Ishikawa (cell line): ENCODE results near the gene SGCD.

ENCODE experiments used
- CEBPB ChIP-seq: IDR thresholded peaks from 2 replicates; pipeline ENCODE4 v1.6.1; 2012
- CREB1 ChIP-seq: IDR thresholded peaks from 2 replicates; pipeline ENCODE4 v1.6.1; 2012; ENCODE audit warnings: low read depth
- EGR1 ChIP-seq: IDR thresholded peaks from 2 replicates; pipeline ENCODE4 v1.6.1; 2012
- EP300 ChIP-seq: IDR thresholded peaks from 2 replicates; pipeline ENCODE4 v1.6.1; 2012; ENCODE audit warnings: borderline replicate concordance
- FOXM1 ChIP-seq: IDR thresholded peaks from 2 replicates; pipeline ENCODE4 v1.6.1; 2012; ENCODE audit warnings: low read depth, borderline replicate concordance
- MAX ChIP-seq: IDR thresholded peaks from 2 replicates; pipeline ENCODE4 v1.6.1; 2012
- NFIC ChIP-seq: IDR thresholded peaks from 2 replicates; pipeline ENCODE4 v1.6.1; 2012
- RAD21 ChIP-seq: IDR thresholded peaks from 2 replicates; pipeline ENCODE4 v1.6.1; 2012; ENCODE audit warnings: low read depth
- REST ChIP-seq: IDR thresholded peaks from 2 replicates; pipeline ENCODE4 v1.6.1; 2012; ENCODE audit warnings: low read depth, mild to moderate bottlenecking
- TAF1 ChIP-seq: IDR thresholded peaks from 2 replicates; pipeline ENCODE4 v1.6.1; 2012; ENCODE audit warnings: low read depth, mild to moderate bottlenecking
- TCF12 ChIP-seq: IDR thresholded peaks from 2 replicates; pipeline ENCODE4 v1.6.1; 2012; ENCODE audit warnings: low read depth
- TEAD4 ChIP-seq: IDR thresholded peaks from 2 replicates; pipeline ENCODE4 v1.6.1; 2012
- USF1 ChIP-seq: IDR thresholded peaks from 2 replicates; pipeline ENCODE4 v1.6.1; 2012
- YY1 ChIP-seq: IDR thresholded peaks from 2 replicates; pipeline ENCODE4 v1.6.1; 2012; ENCODE audit warnings: low read depth
- ZBTB7A ChIP-seq: IDR thresholded peaks from 2 replicates; pipeline ENCODE4 v1.6.1; 2012; ENCODE audit warnings: low read depth

The SGCD gene

GRCh38 chr5:156387391-156387790 lies 60.4 kb downstream of the SGCD start:
- TF ChIP-seq TCF12 (no peak), TAF1 (no peak), CEBPB (no peak), EP300 (no peak), CREB1 (no peak), USF1 (no peak), MAX (no peak), YY1 (no peak), TEAD4 (no peak), ZBTB7A (no peak), FOXM1 (no peak), RAD21 (no peak), NFIC (no peak), EGR1 (no peak), REST (no peak)

- no peak for TF ChIP-seq CREB1
- no peak for TF ChIP-seq REST
- TF ChIP-seq TCF12, result no peak
- no peak for TF ChIP-seq TEAD4
- no peak for TF ChIP-seq USF1
- TF ChIP-seq FOXM1, result no peak
- TF ChIP-seq EP300, result no peak
- no peak for TF ChIP-seq EGR1
- no peak for TF ChIP-seq CEBPB
- TF ChIP-seq ZBTB7A, result no peak
- no peak for TF ChIP-seq NFIC
- TF ChIP-seq TAF1, result no peak
- TF ChIP-seq RAD21, result no peak
- no peak for TF ChIP-seq MAX
- TF ChIP-seq YY1, result no peak
These were observed 61.3 kb downstream of the SGCD start for GRCh38 chr5:156388233-156388632.

GRCh38 chr5:156391139-156391538 lies 64.2 kb downstream of the SGCD start:
- TF ChIP-seq FOXM1 (no peak), YY1 (no peak), EGR1 (no peak), MAX (no peak)

- TF ChIP-seq EP300, result no peak
- no peak for TF ChIP-seq TAF1
- no peak for TF ChIP-seq RAD21
- TF ChIP-seq TCF12, result no peak
These were observed 67.0 kb downstream of the SGCD start for GRCh38 chr5:156393980-156394379.

GRCh38 chr5:156394642-156395305 lies 67.8 kb downstream of the SGCD start:
- TF ChIP-seq CREB1, result no peak
- TF ChIP-seq TCF12, result no peak
- TF ChIP-seq EP300, result no peak
- no peak for TF ChIP-seq ZBTB7A
- TF ChIP-seq FOXM1, result no peak
- TF ChIP-seq RAD21, result no peak
- TF ChIP-seq USF1, result no peak
- TF ChIP-seq NFIC, result no peak

- TF ChIP-seq EGR1 (no peak), CREB1 (no peak), YY1 (no peak), REST (no peak), NFIC (no peak), TAF1 (no peak), ZBTB7A (no peak), USF1 (no peak), RAD21 (no peak), CEBPB (no peak), TEAD4 (no peak), FOXM1 (no peak), TCF12 (no peak)
These were observed 68.3 kb downstream of the SGCD start for GRCh38 chr5:156395306-156395675.
